BE2C (cell line): ENCODE measurements around the gene ADGRV1.

Source experiments
- DNase-seq: peaks from one replicate; pipeline ENCODE4 v3.0.0-alpha.2; 2020
- H3K27me3 ChIP-seq: fragments of 250-450 bp; sonication (Bioruptor Pico); 2 replicates; pipeline ENCODE4 v1.5.1; 2020; ENCODE audit warnings: mild to moderate bottlenecking
- H3K36me3 ChIP-seq: fragments of 250-450 bp; sonication (Bioruptor Pico); 2 replicates; pipeline ENCODE4 v1.5.1; 2020; ENCODE audit warnings: mild to moderate bottlenecking
- H3K4me1 ChIP-seq: fragments of 250-450 bp; sonication (Bioruptor Pico); 2 replicates; pipeline ENCODE4 v1.5.1; 2020
- H3K4me3 ChIP-seq: 2 replicates; pipeline ENCODE4 v1.5.1; 2011; ENCODE audit warnings: low read depth, low read length
- H3K9me3 ChIP-seq: fragments of 250-450 bp; sonication (Bioruptor Pico); 2 replicates; pipeline ENCODE4 v1.5.1; 2020
- TF ChIP-seq, protein P1 (sequence below): IDR thresholded peaks from 2 replicates; pipeline ENCODE4 v1.5.1; 2012; ENCODE audit warnings: mild to moderate bottlenecking, low read depth, low read length

The ADGRV1 gene

GRCh38 chr5:90549223-90549622, 9.4 kb upstream of the ADGRV1 start:
- Histone ChIP-seq H3K4me3 (no peak overlapping the region), H3K36me3 (no peaks in the 10 kb centered on the region), H3K9me3 (no peaks in the 10 kb centered on the region), H3K4me1 (no peaks in the 10 kb centered on the region), H3K27me3 (peaks cover 41% of the 10 kb centered on the region)
- TF ChIP-seq, protein P1, sequence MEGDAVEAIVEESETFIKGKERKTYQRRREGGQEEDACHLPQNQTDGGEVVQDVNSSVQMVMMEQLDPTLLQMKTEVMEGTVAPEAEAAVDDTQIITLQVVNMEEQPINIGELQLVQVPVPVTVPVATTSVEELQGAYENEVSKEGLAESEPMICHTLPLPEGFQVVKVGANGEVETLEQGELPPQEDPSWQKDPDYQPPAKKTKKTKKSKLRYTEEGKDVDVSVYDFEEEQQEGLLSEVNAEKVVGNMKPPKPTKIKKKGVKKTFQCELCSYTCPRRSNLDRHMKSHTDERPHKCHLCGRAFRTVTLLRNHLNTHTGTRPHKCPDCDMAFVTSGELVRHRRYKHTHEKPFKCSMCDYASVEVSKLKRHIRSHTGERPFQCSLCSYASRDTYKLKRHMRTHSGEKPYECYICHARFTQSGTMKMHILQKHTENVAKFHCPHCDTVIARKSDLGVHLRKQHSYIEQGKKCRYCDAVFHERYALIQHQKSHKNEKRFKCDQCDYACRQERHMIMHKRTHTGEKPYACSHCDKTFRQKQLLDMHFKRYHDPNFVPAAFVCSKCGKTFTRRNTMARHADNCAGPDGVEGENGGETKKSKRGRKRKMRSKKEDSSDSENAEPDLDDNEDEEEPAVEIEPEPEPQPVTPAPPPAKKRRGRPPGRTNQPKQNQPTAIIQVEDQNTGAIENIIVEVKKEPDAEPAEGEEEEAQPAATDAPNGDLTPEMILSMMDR = no peak
- DNase-seq = no peak

- Histone ChIP-seq H3K36me3 (no peaks in the 10 kb centered on the region), H3K4me3 (no peak overlapping the region)
These were observed 8.8 kb upstream of the ADGRV1 start for GRCh38 chr5:90549729-90550275.

GRCh38 chr5:90550963-90551362, 7.6 kb upstream of the ADGRV1 start:
- Histone ChIP-seq H3K27me3 (peaks cover 47% of the 10 kb centered on the region), H3K4me3 (no peak overlapping the region), H3K36me3 (no peaks in the 10 kb centered on the region), H3K4me1 (no peaks in the 10 kb centered on the region), H3K9me3 (no peaks in the 10 kb centered on the region)
- TF ChIP-seq, protein P1 = no peak
- no peak for DNase-seq

More at GRCh38 chr5:90549729-90550275, 8.8 kb upstream of the ADGRV1 start:
- Histone ChIP-seq H3K27me3 (peaks cover 40% of the 10 kb centered on the region), H3K4me1 (no peaks in the 10 kb centered on the region), H3K9me3 (no peaks in the 10 kb centered on the region)
- TF ChIP-seq, protein P1 = no peak
- no peak for DNase-seq

- no peaks in the 10 kb centered on the region for H3K9me3 ChIP-seq
- DNase-seq = no peak
- no peaks in the 10 kb centered on the region for H3K36me3 ChIP-seq
- H3K27me3 ChIP-seq = peaks cover 50% of the 10 kb centered on the region
- H3K4me3 ChIP-seq = no peak overlapping the region
- TF ChIP-seq, protein P1 = no peak
- H3K4me1 ChIP-seq = no peaks in the 10 kb centered on the region
These were observed 7.2 kb upstream of the ADGRV1 start for GRCh38 chr5:90551376-90551775.

- Histone ChIP-seq H3K9me3 (no peaks in the 10 kb centered on the region), H3K4me1 (no peaks in the 10 kb centered on the region), H3K36me3 (no peaks in the 10 kb centered on the region), H3K4me3 (no peak overlapping the region), H3K27me3 (peaks cover 68% of the 10 kb centered on the region)
- TF ChIP-seq, protein P1 = no peak
- DNase-seq = no peak
These were observed 4.9 kb upstream of the ADGRV1 start for GRCh38 chr5:90553711-90554110.

DNA sequence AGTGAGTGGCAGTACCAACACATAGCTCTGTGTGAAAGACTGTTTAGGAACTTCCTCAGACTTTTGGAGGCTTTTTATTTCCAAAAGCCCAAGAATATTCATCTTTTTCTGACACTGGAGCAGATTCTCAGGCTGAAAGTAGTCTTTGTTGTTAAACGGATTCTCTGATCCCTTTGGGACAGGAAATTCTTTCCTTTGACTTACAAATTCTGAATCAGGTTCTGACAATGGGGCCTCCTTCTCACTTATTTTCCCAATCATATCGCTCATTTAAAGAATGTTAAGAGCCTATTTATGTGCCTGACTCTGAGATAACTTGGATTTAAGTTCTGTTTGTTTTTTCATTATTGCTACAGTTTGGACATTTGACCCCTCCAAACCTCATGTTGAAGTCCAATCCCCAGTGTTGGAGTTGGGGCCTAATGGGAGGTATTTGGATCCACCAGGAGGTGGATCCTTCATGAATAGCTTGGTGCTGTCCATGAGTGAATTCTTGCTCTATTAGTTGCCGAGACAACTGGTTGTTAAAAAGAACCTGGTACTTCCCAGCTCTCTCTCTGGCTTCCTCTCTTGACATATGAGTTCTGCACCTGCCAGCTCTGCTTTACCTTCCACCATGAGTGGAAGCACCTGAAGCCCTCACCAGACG, 4.1 kb upstream of the ADGRV1 start:
- DNase-seq = no peak
- peaks cover 70% of the 10 kb centered on the region for H3K27me3 ChIP-seq
- no peaks in the 10 kb centered on the region for H3K36me3 ChIP-seq
- no peaks in the 10 kb centered on the region for H3K9me3 ChIP-seq
- no peak overlapping the region for H3K4me3 ChIP-seq
- TF ChIP-seq, protein P1 = no peak
- no peaks in the 10 kb centered on the region for H3K4me1 ChIP-seq
